Testis (tissue), 2 donors: ENCODE data around the gene HMGN4.
"Not testable (repeated sequence)": the region's sequence is repeated elsewhere in the genome, so short reads cannot be mapped to it uniquely, and the experiment has no call there.

Source experiments
- POLR2A ChIP-seq: fragments of 450-650 bp; IDR thresholded peaks from one replicate; pipeline ENCODE4 v1.6.1; 2017; ENCODE audit warnings: antibody characterized with exemption, mild to moderate bottlenecking, moderate library complexity
- TF ChIP-seq, protein P1 (sequence below), 3 experiments: fragments of 450-650 bp in 2 of 3; fragments of 200-600 bp in 1 of 3; sonication (generic) in 1 of 3; IDR thresholded peaks; one replicate each; pipeline ENCODE4 v1.5.1; 2016 to 2019; ENCODE audit warnings: antibody characterized with exemption in 3 of 3, mild to moderate bottlenecking in 2 of 3, moderate library complexity in 1 of 3

DNA sequence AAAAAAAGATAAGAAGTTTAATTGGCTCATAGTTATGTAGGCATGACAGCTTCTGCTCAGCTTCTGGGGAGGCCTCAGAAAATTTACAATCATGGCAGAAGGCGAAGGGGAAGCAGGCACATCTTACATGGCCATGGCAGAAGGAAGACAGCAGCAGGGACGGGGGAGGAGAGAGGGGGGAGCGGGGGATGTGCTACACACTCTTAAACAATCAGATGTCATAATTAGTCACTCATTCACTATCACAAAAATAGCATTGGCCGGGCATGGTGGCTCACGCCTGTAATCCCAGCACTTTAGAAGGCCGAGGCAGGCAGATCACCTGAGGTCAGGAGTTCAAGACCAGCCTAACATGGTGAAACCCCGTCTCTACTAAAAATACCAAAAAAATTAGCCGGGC is 27.1 kb upstream of the HMGN4 start:
- TF ChIP-seq, protein P1, sequence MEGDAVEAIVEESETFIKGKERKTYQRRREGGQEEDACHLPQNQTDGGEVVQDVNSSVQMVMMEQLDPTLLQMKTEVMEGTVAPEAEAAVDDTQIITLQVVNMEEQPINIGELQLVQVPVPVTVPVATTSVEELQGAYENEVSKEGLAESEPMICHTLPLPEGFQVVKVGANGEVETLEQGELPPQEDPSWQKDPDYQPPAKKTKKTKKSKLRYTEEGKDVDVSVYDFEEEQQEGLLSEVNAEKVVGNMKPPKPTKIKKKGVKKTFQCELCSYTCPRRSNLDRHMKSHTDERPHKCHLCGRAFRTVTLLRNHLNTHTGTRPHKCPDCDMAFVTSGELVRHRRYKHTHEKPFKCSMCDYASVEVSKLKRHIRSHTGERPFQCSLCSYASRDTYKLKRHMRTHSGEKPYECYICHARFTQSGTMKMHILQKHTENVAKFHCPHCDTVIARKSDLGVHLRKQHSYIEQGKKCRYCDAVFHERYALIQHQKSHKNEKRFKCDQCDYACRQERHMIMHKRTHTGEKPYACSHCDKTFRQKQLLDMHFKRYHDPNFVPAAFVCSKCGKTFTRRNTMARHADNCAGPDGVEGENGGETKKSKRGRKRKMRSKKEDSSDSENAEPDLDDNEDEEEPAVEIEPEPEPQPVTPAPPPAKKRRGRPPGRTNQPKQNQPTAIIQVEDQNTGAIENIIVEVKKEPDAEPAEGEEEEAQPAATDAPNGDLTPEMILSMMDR (IDR thresholded peaks at IDR 0.05) = not testable (repeated sequence)
- not testable (repeated sequence) for TF ChIP-seq POLR2A
